Measurements from ENCODE around the gene CFAP45. TPM values are rescaled to one million over a fixed set of nuclear protein-coding genes. Genes with fewer than 3 reads are reported as not detected.

The CFAP45 gene
- polyA plus RNA-seq, 1 of the 3 experiments (the other 2 are of a cell fraction): 0.74 TPM

GRCh38 chr1:159942632-159943277 lies 42.8 kb upstream of the CFAP45 start:
- no peak overlapping the region for H3K4me3 ChIP-seq (ENCODE audit: low read depth in 2 of 2, low read length in 1 of 2)
- no peak overlapping the region for H2AFZ ChIP-seq (ENCODE audit: low read depth)
- H3K9me2 ChIP-seq: no peaks in the 10 kb centered on the region
- WGBS (ENCODE audit: low lambda C conversion rate): 87% methylated on average over 11 of the region's 15 CpGs
- H3K4me1 ChIP-seq (ENCODE audit: control insufficient read depth in 1 of 2, insufficient read depth in 2 of 2, low read depth in 1 of 2, low read length in 1 of 2): peaks cover 0 to 36% of the 10 kb centered on the region in 2 experiments; a peak in 1 of 4 replicates
- H3K27ac ChIP-seq (ENCODE audit: low read depth in 2 of 2, low read length in 1 of 2): no peak overlapping the region
- no peak overlapping the region for H3K4me2 ChIP-seq
- no peaks in the 10 kb centered on the region for H3K36me3 ChIP-seq (replicated peaks in 1 of 2; ENCODE audit: control insufficient read depth in 1 of 2, insufficient read depth in 2 of 2, low read length in 1 of 2)
- no peak overlapping the region for H3K9ac ChIP-seq
- ChIA-PET CTCF (interaction anchor here (0.7 to 6.3 kb wide), 3 partner anchors 9 to 165 kb away, joined by 3 to 101 read pairs (median 4); no protein-coding TSS in a partner anchor), POLR2A (interaction anchor here (0.9 kb wide), 1 partner anchor 9 kb away, joined by 3 read pairs; no protein-coding TSS in a partner anchor)
- TF ChIP-seq, protein P1, sequence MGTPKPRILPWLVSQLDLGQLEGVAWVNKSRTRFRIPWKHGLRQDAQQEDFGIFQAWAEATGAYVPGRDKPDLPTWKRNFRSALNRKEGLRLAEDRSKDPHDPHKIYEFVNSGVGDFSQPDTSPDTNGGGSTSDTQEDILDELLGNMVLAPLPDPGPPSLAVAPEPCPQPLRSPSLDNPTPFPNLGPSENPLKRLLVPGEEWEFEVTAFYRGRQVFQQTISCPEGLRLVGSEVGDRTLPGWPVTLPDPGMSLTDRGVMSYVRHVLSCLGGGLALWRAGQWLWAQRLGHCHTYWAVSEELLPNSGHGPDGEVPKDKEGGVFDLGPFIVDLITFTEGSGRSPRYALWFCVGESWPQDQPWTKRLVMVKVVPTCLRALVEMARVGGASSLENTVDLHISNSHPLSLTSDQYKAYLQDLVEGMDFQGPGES (IDR thresholded peaks at IDR 0.05; ENCODE audit: low read depth, low read length): no peak
- no peak for TF ChIP-seq RCOR1 (IDR thresholded peaks at IDR 0.05; ENCODE audit: low read length)
- no peak for TF ChIP-seq EZH2phosphoT487 (IDR thresholded peaks at IDR 0.05; ENCODE audit: borderline replicate concordance, low read depth)
- TF ChIP-seq NFIC (IDR thresholded peaks at IDR 0.05; ENCODE audit: borderline replicate concordance): no peak
- TF ChIP-seq, protein P2, sequence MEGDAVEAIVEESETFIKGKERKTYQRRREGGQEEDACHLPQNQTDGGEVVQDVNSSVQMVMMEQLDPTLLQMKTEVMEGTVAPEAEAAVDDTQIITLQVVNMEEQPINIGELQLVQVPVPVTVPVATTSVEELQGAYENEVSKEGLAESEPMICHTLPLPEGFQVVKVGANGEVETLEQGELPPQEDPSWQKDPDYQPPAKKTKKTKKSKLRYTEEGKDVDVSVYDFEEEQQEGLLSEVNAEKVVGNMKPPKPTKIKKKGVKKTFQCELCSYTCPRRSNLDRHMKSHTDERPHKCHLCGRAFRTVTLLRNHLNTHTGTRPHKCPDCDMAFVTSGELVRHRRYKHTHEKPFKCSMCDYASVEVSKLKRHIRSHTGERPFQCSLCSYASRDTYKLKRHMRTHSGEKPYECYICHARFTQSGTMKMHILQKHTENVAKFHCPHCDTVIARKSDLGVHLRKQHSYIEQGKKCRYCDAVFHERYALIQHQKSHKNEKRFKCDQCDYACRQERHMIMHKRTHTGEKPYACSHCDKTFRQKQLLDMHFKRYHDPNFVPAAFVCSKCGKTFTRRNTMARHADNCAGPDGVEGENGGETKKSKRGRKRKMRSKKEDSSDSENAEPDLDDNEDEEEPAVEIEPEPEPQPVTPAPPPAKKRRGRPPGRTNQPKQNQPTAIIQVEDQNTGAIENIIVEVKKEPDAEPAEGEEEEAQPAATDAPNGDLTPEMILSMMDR (IDR thresholded peaks at IDR 0.05): no peak
- TF ChIP-seq TEAD4 (IDR thresholded peaks at IDR 0.05; ENCODE audit: borderline replicate concordance, insufficient read depth): no peak
- no peaks in the 10 kb centered on the region for H3K27me3 ChIP-seq (ENCODE audit: insufficient read depth)
- H3F3A ChIP-seq (replicated peaks; ENCODE audit: insufficient read depth): no peaks in the 10 kb centered on the region
- H4K20me1 ChIP-seq (ENCODE audit: insufficient read depth): no peaks in the 10 kb centered on the region
- DNase-seq: no peak
- H3K9me3 ChIP-seq: no peaks in the 10 kb centered on the region
- no peaks in the 10 kb centered on the region for H3K79me2 ChIP-seq (ENCODE audit: insufficient read depth)

GRCh38 chr1:159941591-159942560 lies 41.9 kb upstream of the CFAP45 start:
- no peaks in the 10 kb centered on the region for H3K27me3 ChIP-seq (ENCODE audit: insufficient read depth)
- CTCF ChIA-PET: interaction anchor here (1.1 to 22.3 kb wide), 3 partner anchors 21 to 64 kb away, joined by 3 to 460 read pairs (median 101); no protein-coding TSS in a partner anchor
- TF ChIP-seq SIN3A (IDR thresholded peaks at IDR 0.05; ENCODE audit: borderline replicate concordance, low read depth, low read length): no peak
- TF ChIP-seq POLR2AphosphoS5 (IDR thresholded peaks at IDR 0.05; ENCODE audit: low read depth, low read length): no peak
- no peak for TF ChIP-seq TAF1 (IDR thresholded peaks at IDR 0.05; ENCODE audit: borderline replicate concordance, low read depth, low read length)
- TF ChIP-seq, protein P1 (IDR thresholded peaks at IDR 0.05; ENCODE audit: low read depth, low read length): no peak
- TF ChIP-seq YY1 (IDR thresholded peaks at IDR 0.05; ENCODE audit: low read depth): no peak
- no peak for TF ChIP-seq CHD2 (IDR thresholded peaks at IDR 0.05; ENCODE audit: low read length, partially characterized antibody)
- TF ChIP-seq GABPA (IDR thresholded peaks at IDR 0.05; ENCODE audit: low read depth): no peak
- TF ChIP-seq MXI1 (IDR thresholded peaks at IDR 0.05; ENCODE audit: low read depth, low read length): no peak
- TF ChIP-seq TCF12 (IDR thresholded peaks at IDR 0.05): no peak
- TF ChIP-seq RFX5 (IDR thresholded peaks at IDR 0.05; ENCODE audit: low read length): no peak
- TF ChIP-seq FOXJ3 (CRISPR knock-in tag; IDR thresholded peaks at IDR 0.05): no peak
- no peak for TF ChIP-seq RAD21 (IDR thresholded peaks at IDR 0.05; ENCODE audit: low read length)
- no peak for TF ChIP-seq RCOR1 (IDR thresholded peaks at IDR 0.05; ENCODE audit: low read length)
- TF ChIP-seq, protein P3, sequence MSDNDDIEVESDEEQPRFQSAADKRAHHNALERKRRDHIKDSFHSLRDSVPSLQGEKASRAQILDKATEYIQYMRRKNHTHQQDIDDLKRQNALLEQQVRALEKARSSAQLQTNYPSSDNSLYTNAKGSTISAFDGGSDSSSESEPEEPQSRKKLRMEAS (IDR thresholded peaks at IDR 0.05; ENCODE audit: low read depth): no peak
- no peak for TF ChIP-seq USF2 (IDR thresholded peaks at IDR 0.05; ENCODE audit: borderline replicate concordance, low read depth, low read length)
- TF ChIP-seq GATA2 (CRISPR knock-in tag; IDR thresholded peaks at IDR 0.05): no peak

More at GRCh38 chr1:159941591-159942560, 41.9 kb upstream of the CFAP45 start:
- no peaks in the 10 kb centered on the region for H3K9me3 ChIP-seq
- POLR2A ChIA-PET: no interaction called here
- H4K20me1 ChIP-seq (ENCODE audit: insufficient read depth): no peaks in the 10 kb centered on the region
- H3K36me3 ChIP-seq (replicated peaks in 1 of 2; ENCODE audit: control insufficient read depth in 1 of 2, insufficient read depth in 2 of 2, low read length in 1 of 2): no peaks in the 10 kb centered on the region
- no peaks in the 10 kb centered on the region for H3K79me2 ChIP-seq (ENCODE audit: insufficient read depth)
- H3K27ac ChIP-seq (ENCODE audit: low read depth in 2 of 2, low read length in 1 of 2): no peak overlapping the region; a peak in 1 of 4 replicates
- no peak overlapping the region for H3K4me3 ChIP-seq (ENCODE audit: low read depth in 2 of 2, low read length in 1 of 2)
- WGBS (ENCODE audit: low lambda C conversion rate): 79% methylated on average over 8 of the region's 15 CpGs
- peaks cover 0 to 36% of the 10 kb centered on the region in 2 experiments; a peak in 1 of 4 replicates for H3K4me1 ChIP-seq (ENCODE audit: control insufficient read depth in 1 of 2, insufficient read depth in 2 of 2, low read depth in 1 of 2, low read length in 1 of 2)
- no peaks in the 10 kb centered on the region for H3F3A ChIP-seq (replicated peaks; ENCODE audit: insufficient read depth)
- H2AFZ ChIP-seq (ENCODE audit: low read depth): no peak overlapping the region
- no peak overlapping the region for H3K9ac ChIP-seq
- no peaks in the 10 kb centered on the region for H3K9me2 ChIP-seq
- no peak overlapping the region for H3K4me2 ChIP-seq
- no peak for DNase-seq

Measured in SK-N-SH (cell line).